SK-N-SH treated with all-trans-retinoic acid at 6 μM for 48 hours (cell line): ENCODE data around the gene LMOD3.

Source experiments
- ATAC-seq: fragments of 200-7000 bp; cut with Tn5 transposase; 3 replicates; pipeline ENCODE4 v1.9.1; 2020; ENCODE audit warnings: mild to moderate bottlenecking, moderate library complexity
- ARNTL ChIP-seq: fragments of 450-650 bp; formaldehyde crosslinking; IDR thresholded peaks from 2 replicates; pipeline ENCODE4 v1.5.0; 2020; ENCODE audit warnings: low read depth, mild to moderate bottlenecking, moderate library complexity, borderline replicate concordance
- BACH2 ChIP-seq: fragments of 250-450 bp; sonication (Bioruptor Pico); IDR thresholded peaks from 2 replicates; pipeline ENCODE4 v1.9.0; 2021; ENCODE audit warnings: mild to moderate bottlenecking, borderline replicate concordance
- CSDC2 ChIP-seq: fragments of 250-450 bp; sonication (Bioruptor Pico); IDR thresholded peaks from 2 replicates; pipeline ENCODE4 v1.5.0; 2020; ENCODE audit warnings: mild to moderate bottlenecking, moderate library complexity
- ESRRG ChIP-seq: fragments of 250-450 bp; sonication (Bioruptor Pico); IDR thresholded peaks from 2 replicates; pipeline ENCODE4 v1.6.1; 2021; ENCODE audit warnings: mild to moderate bottlenecking
- GLIS3 ChIP-seq: fragments of 250-450 bp; sonication (Bioruptor Pico); IDR thresholded peaks from 2 replicates; pipeline ENCODE4 v1.5.0; 2020; ENCODE audit warnings: mild to moderate bottlenecking, moderate library complexity
- POU6F1 ChIP-seq: fragments of 250-450 bp; sonication (Bioruptor Pico); IDR thresholded peaks from 2 replicates; pipeline ENCODE4 v1.8.0; 2021; ENCODE audit warnings: low read depth, mild to moderate bottlenecking, moderate library complexity, borderline replicate concordance
- PPARA ChIP-seq: fragments of 250-450 bp; sonication (Bioruptor Pico); IDR thresholded peaks from 2 replicates; pipeline ENCODE4 v1.5.0; 2020; ENCODE audit warnings: mild to moderate bottlenecking, borderline replicate concordance
- TCF4 ChIP-seq: fragments of 250-450 bp; sonication (Bioruptor Pico); IDR thresholded peaks from 2 replicates; pipeline ENCODE4 v1.8.0; 2021; ENCODE audit warnings: mild to moderate bottlenecking, moderate library complexity, borderline replicate concordance
- TOX ChIP-seq: fragments of 250-450 bp; sonication (Bioruptor Pico); IDR thresholded peaks from 2 replicates; pipeline ENCODE4 v1.8.0; 2021; ENCODE audit warnings: mild to moderate bottlenecking, moderate library complexity, borderline replicate concordance
- ZC3H10 ChIP-seq: fragments of 250-450 bp; sonication (Bioruptor Pico); IDR thresholded peaks from 2 replicates; pipeline ENCODE4 v1.5.1; 2021; ENCODE audit warnings: mild to moderate bottlenecking, moderate library complexity
- ZFP3 ChIP-seq: fragments of 250-450 bp; sonication (Bioruptor Pico); IDR thresholded peaks from 2 replicates; pipeline ENCODE4 v1.5.0; 2020; ENCODE audit warnings: mild to moderate bottlenecking, moderate library complexity
- ZFP30 ChIP-seq: fragments of 450-650 bp; formaldehyde crosslinking; IDR thresholded peaks from 2 replicates; pipeline ENCODE4 v1.5.0; 2022; ENCODE audit warnings: mild to moderate bottlenecking, moderate library complexity
- ZNF8 ChIP-seq: fragments of 450-650 bp; formaldehyde crosslinking; IDR thresholded peaks from 2 replicates; pipeline ENCODE4 v1.5.0; 2020; ENCODE audit warnings: mild to moderate bottlenecking, moderate library complexity
- TF ChIP-seq, protein P1 (sequence below): fragments of 250-450 bp; sonication (Bioruptor Pico); IDR thresholded peaks from 2 replicates; pipeline ENCODE4 v1.5.1; 2020; ENCODE audit warnings: low read depth, mild to moderate bottlenecking, moderate library complexity
- TF ChIP-seq, protein P2 (sequence below): fragments of 250-450 bp; sonication (Bioruptor Pico); IDR thresholded peaks from 2 replicates; pipeline ENCODE4 v1.5.1; 2021; ENCODE audit warnings: mild to moderate bottlenecking, moderate library complexity
- TF ChIP-seq, protein P3 (sequence below): fragments of 250-450 bp; sonication (Bioruptor Pico); IDR thresholded peaks from 2 replicates; pipeline ENCODE4 v1.8.0; 2020; ENCODE audit warnings: mild to moderate bottlenecking, moderate library complexity, borderline replicate concordance
- TF ChIP-seq, protein P4 (sequence below): fragments of 250-450 bp; sonication (Bioruptor Pico); IDR thresholded peaks from 2 replicates; pipeline ENCODE4 v1.5.0; 2020; ENCODE audit warnings: mild to moderate bottlenecking, moderate library complexity

LMOD3 gene

DNA sequence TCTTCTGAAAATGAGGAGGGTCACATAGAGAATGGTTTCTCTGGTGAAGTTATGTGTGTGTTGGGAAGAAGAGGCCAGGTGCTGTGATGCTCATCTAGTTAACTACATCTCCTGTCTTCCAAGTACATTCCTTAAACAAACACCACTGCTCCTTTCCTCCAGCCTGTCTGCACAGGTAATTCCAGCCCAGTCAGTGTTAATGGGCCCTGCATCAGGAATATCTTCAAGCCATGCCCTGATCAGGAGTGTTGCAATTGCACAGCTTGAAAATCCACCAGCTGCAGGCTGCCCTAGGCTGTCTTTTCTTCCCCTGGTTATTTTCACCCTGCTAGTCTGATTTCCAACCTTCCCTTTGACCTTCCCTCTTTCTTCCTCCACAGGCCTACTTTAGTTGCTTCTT is 41.9 kb upstream of the LMOD3 start:
- ATAC-seq: no peak
- TF ChIP-seq ARNTL: no peak
- TF ChIP-seq, protein P1, sequence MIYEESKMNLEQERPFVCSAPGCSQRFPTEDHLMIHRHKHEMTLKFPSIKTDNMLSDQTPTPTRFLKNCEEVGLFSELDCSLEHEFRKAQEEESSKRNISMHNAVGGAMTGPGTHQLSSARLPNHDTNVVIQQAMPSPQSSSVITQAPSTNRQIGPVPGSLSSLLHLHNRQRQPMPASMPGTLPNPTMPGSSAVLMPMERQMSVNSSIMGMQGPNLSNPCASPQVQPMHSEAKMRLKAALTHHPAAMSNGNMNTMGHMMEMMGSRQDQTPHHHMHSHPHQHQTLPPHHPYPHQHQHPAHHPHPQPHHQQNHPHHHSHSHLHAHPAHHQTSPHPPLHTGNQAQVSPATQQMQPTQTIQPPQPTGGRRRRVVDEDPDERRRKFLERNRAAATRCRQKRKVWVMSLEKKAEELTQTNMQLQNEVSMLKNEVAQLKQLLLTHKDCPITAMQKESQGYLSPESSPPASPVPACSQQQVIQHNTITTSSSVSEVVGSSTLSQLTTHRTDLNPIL (CRISPR knock-in tag): no peak
- TF ChIP-seq BACH2 (CRISPR knock-in tag): no peak
- TF ChIP-seq TCF4 (CRISPR knock-in tag): no peak
- no peak for TF ChIP-seq CSDC2 (CRISPR knock-in tag)
- TF ChIP-seq GLIS3 (CRISPR knock-in tag): no peak
- TF ChIP-seq, protein P2, sequence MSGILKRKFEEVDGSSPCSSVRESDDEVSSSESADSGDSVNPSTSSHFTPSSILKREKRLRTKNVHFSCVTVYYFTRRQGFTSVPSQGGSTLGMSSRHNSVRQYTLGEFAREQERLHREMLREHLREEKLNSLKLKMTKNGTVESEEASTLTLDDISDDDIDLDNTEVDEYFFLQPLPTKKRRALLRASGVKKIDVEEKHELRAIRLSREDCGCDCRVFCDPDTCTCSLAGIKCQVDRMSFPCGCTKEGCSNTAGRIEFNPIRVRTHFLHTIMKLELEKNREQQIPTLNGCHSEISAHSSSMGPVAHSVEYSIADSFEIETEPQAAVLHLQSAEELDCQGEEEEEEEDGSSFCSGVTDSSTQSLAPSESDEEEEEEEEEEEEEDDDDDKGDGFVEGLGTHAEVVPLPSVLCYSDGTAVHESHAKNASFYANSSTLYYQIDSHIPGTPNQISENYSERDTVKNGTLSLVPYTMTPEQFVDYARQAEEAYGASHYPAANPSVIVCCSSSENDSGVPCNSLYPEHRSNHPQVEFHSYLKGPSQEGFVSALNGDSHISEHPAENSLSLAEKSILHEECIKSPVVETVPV (CRISPR knock-in tag): no peak
- no peak for TF ChIP-seq ZFP30 (CRISPR knock-in tag)
- TF ChIP-seq, protein P3, sequence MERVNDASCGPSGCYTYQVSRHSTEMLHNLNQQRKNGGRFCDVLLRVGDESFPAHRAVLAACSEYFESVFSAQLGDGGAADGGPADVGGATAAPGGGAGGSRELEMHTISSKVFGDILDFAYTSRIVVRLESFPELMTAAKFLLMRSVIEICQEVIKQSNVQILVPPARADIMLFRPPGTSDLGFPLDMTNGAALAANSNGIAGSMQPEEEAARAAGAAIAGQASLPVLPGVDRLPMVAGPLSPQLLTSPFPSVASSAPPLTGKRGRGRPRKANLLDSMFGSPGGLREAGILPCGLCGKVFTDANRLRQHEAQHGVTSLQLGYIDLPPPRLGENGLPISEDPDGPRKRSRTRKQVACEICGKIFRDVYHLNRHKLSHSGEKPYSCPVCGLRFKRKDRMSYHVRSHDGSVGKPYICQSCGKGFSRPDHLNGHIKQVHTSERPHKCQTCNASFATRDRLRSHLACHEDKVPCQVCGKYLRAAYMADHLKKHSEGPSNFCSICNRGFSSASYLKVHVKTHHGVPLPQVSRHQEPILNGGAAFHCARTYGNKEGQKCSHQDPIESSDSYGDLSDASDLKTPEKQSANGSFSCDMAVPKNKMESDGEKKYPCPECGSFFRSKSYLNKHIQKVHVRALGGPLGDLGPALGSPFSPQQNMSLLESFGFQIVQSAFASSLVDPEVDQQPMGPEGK: no peak
- TF ChIP-seq, protein P4, sequence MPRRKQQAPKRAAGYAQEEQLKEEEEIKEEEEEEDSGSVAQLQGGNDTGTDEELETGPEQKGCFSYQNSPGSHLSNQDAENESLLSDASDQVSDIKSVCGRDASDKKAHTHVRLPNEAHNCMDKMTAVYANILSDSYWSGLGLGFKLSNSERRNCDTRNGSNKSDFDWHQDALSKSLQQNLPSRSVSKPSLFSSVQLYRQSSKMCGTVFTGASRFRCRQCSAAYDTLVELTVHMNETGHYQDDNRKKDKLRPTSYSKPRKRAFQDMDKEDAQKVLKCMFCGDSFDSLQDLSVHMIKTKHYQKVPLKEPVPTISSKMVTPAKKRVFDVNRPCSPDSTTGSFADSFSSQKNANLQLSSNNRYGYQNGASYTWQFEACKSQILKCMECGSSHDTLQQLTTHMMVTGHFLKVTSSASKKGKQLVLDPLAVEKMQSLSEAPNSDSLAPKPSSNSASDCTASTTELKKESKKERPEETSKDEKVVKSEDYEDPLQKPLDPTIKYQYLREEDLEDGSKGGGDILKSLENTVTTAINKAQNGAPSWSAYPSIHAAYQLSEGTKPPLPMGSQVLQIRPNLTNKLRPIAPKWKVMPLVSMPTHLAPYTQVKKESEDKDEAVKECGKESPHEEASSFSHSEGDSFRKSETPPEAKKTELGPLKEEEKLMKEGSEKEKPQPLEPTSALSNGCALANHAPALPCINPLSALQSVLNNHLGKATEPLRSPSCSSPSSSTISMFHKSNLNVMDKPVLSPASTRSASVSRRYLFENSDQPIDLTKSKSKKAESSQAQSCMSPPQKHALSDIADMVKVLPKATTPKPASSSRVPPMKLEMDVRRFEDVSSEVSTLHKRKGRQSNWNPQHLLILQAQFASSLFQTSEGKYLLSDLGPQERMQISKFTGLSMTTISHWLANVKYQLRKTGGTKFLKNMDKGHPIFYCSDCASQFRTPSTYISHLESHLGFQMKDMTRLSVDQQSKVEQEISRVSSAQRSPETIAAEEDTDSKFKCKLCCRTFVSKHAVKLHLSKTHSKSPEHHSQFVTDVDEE (CRISPR knock-in tag): no peak
- TF ChIP-seq ESRRG (CRISPR knock-in tag): no peak

- no peak for ATAC-seq
- TF ChIP-seq, protein P3: no peak
- TF ChIP-seq BACH2 (CRISPR knock-in tag): no peak
- TF ChIP-seq ZC3H10 (CRISPR knock-in tag): no peak
- no peak for TF ChIP-seq TOX
- TF ChIP-seq PPARA: no peak
- no peak for TF ChIP-seq GLIS3 (CRISPR knock-in tag)
- TF ChIP-seq POU6F1: no peak
- TF ChIP-seq, protein P4 (CRISPR knock-in tag): no peak
- no peak for TF ChIP-seq ZFP3 (CRISPR knock-in tag)
- no peak for TF ChIP-seq ZNF8 (CRISPR knock-in tag)
Observed at GRCh38 chr3:69162308-69162980, 40.0 kb upstream of the LMOD3 start.
